Stimulated activated CD8-positive, alpha-beta memory T cell treated with anti-CD3 and anti-CD28 coated beads, Interleukin-12 subunit alpha, Interleukin-12 subunit beta, amount 100 ng/mL, for 1 hour (primary cell): ENCODE data around the gene KPNA6.
"Not testable (repeated sequence)": the region's sequence is repeated elsewhere in the genome, so short reads cannot be mapped to it uniquely, and the experiment has no call there.

Experiments
- DNase-seq: peaks from one replicate; pipeline ENCODE4 v3.0.0-alpha.2; 2020; ENCODE audit warnings: low read depth

KPNA6 gene

DNA sequence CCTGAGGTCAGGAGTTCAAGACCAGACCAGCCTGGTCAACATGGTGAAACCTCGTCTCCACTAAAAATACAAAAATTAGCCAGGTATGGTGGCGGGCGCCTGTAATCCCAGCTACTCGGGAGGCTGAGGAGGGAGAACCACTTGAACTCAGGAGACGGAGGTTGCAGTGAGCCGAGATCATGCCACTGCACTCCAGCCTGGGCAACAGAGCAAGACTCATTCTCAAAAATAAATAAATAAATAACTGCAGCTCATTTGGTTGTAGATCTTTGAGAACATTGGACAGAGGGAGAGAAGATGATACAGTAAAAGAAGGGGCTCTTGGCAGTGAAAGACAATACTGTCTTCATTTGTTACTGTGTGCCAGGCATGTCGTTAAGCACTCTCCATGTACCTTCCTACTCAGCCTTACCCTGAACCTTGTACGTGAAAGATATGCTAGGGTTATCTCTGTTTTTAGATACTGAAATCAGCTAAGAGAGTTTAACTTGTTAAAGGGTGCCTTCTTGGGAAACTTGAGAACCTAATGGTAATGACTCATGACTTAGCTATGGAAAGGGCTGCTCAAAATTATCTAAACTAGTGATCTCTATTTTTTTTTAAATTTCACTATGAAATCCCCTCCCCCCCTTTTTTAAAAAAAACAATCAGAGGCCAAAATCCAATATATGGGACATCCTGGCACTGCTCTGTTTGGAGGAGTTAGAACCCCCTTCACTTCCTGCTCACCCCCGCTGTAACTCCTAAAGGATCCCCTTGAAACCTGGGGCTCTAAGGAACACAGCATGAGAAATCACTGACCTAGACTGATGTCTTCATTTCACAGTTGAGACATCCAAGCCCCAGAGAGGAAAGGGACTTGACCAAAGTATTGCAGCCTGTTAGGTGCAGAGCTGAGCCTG, 6.8 kb upstream of the KPNA6 start:
- DNase-seq, result no peak

DNA sequence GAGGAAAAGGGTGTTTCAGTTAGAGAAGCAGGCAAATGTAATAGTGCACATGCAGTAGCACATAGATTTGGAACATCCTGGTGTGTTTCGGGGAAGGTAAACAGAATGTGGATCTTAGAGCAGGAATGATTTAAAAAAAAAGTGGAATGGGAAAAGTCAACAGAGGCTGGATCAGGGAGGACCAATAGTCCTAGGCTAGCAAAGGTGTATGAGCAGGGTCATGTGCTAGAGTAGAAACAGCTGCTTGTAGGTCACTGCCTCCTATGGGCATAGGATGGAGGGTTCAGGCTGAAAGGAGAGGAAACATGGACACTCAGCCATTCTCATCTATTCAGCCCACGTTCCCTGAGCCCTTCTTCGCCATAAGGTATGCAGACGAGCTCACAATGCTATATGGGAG, 3.7 kb upstream of the KPNA6 start:
- no peak for DNase-seq

DNA sequence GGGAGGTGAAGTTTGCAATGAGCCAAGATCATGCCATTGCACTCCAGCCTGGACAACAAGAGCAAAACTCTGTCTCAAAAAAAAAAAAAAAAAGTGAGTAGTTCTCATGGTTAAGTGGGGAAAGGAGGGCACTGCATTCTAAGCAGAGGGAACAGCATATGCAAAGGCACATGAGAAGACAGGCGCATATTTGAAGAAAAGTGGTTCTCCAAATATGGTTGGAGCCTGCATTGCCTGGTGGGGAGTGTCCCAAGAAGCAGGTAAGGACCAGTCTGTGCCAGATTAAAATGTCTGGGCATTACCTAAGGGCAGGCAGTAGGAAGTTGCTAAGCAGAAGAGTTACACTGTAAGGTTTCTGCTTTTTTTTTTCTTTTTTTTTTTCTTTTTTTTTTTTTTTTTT, 2.5 kb upstream of the KPNA6 start:
- DNase-seq, result no peak

DNA sequence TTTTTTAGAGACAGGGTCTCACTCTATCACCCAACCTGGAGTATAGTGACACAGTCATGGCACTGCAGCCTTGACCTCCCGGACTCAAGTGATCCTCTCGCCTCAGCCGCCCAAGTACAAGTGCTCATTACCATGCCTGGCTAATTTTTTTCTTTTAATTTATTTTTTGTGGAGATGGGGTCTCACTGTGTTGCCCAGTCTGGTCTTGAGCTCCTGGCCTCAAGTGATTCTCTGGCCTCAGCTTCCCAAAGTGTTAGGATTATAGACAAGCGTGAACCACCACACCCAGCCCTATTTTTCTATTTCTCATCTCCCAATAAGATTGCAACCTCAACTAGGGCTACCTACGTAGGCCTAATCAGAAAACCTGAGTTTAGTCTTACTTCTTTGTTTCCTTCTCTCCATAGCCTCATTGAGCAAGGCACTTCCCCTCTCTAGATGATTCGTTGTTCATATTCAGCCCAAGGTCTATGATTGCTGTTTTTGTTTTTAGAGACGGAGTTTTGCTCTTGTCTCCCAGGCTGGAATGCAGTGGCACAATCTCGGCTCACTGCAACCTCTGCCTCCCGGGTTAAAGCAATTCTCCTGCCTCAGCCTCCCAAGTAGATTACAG, 1.1 kb upstream of the KPNA6 start:
- DNase-seq, result no peak

DNA sequence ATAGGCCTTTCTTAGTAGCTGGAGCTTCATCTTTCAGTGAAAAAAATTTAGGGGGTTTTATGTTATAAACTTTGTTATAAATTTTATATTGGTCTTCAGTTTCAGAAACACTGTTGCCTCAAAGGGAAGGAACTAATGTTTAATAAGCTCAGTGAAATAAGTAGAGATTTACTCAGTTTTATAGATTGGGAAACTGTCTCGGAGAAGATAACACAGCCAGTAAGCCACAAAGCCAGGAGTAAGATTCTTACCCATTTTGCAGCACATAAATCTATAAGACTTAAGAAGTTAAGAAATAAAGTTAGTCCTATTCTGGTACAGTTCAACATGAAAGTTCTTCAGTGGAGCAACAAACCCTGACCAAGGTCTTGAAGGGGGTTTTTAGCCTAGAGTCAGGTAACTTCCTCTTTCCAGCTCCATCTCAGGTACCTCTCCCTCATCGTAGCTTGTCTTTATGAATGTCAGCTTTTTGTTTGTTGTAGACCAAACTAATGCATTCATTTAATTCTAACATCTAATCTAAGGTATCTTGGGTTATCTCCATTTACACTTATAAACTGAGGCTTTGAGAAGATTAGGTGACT, 3.3 kb downstream of the KPNA6 start:
- DNase-seq, result no peak

DNA sequence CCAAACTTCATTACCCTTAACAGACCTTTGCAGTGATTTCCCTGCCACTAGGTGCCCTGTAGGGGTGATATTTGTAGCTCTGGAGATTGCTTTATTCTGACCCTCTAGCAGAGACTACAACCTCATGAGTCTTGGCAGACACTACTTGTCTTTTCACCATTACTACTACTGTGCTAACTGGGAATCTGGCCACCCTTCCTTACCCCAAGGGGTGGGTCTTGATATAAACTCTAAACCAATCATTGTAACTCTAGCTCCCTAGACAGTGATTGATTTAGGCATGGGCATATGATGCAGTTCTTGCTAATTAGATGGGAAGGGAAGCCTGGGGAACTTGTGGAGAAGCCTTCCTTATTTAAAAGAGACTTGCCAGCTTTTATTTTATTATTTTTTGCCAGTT, 3.9 kb downstream of the KPNA6 start:
- no peak for DNase-seq

DNA sequence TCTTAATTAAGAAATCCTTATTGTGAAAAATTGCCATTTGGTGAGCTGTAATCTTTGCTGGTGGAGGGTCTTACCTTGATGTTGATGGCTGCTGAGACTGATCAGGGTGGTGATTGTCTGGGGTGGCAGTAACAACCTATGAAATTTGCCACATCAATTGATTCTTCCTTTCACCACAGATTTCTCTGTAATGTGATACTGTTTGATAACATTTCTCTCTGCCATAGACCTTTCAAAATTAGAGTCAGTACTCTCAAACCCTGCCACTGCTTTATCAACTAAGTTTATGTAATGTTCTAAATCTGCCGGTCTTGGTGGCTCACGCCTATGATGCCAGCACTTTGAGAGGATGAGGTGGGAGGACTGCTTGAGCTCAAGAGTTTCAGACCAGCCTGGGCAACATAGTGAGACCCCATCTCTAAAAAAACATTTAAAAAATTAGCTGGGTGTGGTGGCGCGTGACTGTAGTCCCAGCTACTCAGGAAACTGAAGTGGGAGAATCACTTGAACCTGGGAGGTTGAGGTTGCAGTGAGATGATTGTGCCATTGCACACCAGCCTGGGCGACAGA, 5.0 kb downstream of the KPNA6 start:
- DNase-seq, result no peak

DNA sequence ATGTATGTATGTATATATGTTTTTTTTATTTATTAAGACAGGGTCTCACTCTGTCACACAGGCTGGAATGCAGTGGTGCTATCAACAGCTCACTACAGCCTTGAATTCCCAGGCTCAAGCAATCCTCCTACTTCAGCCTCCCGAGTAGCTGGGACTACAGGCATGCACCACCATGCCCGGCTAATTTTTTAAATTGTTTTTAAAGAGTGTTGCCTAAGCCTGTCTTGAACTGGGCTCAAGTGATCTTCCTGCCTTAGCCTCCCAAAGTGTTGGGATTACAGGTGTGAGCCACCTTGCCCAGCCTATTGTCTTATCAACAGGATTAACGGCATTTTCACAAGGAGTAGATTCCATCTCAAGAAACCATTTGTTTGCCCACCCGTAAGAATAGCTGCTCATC, 5.6 kb downstream of the KPNA6 start:
- not testable (repeated sequence) for DNase-seq

DNA sequence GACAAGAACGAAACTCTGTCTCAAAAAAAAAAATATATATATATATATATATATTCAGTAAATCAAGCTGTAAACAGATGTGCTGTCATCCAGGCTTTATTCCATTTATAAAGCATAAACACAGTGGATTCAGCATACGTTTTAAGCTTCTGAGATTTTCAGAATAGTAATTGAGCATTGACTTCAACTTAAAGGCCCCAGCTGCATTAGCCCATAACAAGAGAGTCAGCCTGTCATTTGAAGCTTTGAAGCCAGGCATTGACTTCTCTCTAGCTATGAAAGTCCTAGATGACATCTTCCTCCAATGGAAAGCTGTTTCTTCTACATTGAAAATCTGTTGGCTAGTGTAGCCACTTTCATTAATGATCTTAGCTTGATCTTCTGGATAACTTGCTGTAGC, 6.6 kb downstream of the KPNA6 start:
- DNase-seq, result no peak

DNA sequence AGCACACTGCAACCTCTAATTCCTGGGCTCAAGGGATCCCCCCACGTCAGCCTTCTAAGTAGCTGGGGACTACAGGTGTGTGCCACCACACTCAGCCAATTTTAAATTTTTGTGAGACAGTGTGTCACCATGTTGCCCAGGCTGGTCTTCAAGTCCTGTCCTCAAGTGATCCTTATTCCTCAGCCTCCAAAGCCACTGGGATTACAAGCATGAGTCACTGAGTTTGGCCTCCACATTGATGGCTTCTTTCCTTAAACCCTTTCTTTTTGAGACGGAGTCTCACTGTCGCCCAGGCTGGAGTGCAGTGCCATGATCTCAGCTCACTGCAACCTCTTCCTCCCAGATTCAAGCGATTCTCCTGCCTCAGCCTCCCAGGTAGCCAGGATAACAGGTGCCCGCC, 7.6 kb downstream of the KPNA6 start:
- no peak for DNase-seq

DNA sequence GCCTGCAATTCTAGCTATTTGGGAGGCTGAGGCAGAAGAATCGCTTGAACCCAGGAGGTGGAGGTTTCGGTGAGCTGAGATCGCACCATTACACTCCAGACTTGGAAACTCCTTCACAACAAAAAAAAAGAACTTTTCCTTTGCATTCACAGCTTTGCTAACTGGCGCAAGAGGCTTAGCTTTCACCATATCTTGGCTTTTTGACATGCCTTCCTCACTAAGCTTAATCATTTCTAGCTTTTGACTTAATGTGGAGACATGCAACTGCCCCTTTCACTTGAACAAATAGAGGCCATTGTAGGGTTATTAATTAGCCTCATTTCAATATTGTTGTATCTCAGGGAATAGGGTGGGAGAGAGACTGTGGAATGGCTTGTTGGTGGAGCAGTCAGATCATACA, 8.7 kb downstream of the KPNA6 start:
- DNase-seq, result no peak

DNA sequence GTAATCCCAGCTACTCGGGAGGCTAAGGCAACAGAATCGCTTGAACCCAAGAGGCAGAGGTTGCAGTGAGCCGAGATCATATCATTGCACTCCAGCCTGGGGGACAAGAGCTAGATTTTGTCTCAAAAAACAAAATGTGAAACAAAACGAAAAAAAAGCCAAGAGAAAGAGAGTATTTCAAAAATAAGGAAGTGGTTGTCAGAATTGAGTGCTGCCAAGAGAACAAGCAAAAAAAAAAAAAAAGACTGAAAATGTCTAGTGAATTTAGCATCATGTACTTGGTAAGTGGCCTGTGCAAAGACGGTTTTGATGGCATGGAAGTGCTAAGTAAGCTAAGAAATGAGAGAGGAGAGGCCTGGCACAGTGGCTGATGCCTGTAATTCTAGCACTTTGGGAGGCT, 14.3 kb downstream of the KPNA6 start:
- no peak for DNase-seq

DNA sequence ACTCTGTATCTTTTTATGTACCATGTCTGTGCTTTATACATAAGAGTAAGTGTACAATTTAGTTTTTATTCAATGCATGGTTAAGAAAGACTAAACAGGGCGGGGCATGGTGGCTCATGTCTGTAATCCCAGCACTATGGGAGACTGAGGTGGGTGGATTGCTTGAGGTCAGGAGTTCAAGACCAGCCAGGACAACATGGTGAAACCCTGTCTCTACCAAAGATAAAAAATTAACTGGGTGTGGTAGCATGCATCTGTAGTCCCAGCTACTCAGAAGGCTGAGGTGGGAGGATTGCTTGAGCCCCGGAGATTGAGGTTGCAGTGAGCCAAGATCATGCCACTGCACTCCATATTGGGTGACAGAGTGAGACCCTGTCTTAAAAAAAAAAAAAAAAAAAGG, 15.5 kb downstream of the KPNA6 start:
- DNase-seq, result not testable (repeated sequence)

DNA sequence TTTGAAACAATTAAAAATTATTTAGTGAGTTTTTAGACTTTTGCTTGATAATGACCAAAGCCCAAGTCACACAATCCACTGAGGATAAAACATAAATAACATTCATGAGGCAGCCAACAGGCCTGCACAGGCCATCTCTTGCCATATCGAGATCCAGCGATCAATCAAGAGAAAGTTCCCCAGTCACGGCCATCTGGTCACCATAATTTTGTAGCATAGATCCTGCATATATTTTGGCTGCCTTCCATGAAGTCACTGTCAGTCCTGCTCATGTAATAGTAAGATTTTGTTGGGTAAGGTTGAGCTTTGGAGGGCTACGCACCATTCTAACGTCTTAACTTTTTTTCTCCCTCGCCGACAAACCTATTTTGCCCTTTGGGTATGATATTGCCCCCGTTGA, 17.5 kb downstream of the KPNA6 start:
- DNase-seq, result no peak

DNA sequence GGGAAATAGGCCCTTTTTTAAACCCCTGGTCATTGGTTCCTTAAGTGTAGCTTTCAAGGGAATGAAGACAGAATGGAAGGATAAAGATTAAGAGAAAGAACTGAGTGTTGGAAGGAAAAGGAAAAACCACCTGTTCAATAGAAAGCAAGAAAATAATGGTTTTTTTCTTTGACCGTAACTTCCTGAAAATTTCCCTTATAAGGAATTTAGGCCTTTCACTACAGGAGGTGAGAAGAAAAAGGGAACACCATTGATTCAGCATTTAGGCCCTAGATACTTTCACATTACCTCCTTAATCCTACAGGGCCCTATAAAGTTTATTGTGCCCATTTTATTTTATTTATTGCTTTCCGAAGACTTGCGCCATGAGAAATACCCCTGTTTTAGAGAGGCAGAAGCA, 18.9 kb downstream of the KPNA6 start:
- no peak for DNase-seq

DNA sequence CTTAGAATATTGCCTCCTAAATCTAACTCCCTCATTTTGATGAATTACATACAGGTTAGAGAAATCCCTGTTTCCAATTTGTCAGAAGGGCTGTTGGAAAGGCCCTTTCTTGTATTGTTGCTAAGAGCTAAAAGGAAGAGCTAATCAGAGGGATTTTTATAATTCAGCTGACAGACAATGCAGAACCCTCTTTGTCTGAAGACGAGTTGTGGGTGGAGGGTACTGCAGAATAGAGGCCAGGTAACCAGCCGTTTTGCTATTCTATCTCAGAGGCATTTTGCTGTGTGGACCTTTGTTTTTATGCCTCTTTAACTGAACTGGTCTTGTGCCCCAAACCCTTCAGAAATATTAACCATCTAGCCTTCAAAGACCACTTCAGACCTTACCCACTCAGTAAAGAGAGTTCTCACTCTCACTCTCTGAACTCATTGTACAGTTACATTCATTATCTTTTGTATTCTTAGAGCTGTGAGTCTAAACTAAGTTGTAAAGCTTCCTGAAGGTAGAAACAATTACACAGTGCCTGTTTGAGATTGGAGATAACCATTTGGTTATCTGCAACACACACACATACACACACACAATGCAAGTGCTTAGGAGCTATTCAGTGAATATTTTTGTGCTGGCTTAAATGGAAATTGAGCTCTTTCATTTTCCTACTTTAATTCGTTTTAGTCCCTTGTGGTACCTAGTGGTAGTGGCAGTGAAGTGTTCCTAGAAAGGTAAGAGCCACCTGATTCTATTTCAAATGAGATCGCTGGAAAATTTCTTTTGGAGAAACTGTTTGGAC, 19.7 kb downstream of the KPNA6 start:
- DNase-seq, result no peak

DNA sequence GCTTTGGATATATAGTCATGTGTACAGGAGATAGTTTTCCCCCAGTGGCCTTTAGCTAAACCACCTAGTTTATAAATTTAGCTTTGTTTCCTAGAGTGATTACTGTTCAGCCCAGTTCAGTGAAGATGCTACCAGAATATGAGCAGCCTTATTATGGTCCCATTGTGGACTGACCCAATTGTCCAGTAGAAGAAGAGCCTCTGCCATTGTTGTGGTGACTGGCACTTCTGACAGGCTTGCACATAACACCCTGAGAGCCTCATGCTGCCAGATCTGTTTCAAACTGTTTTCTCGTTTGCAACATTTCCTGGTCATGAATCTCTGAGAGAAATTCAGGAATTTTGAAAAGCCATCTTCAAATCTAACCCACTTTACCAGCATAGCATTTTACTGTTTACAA, 20.6 kb downstream of the KPNA6 start:
- no peak for DNase-seq

DNA sequence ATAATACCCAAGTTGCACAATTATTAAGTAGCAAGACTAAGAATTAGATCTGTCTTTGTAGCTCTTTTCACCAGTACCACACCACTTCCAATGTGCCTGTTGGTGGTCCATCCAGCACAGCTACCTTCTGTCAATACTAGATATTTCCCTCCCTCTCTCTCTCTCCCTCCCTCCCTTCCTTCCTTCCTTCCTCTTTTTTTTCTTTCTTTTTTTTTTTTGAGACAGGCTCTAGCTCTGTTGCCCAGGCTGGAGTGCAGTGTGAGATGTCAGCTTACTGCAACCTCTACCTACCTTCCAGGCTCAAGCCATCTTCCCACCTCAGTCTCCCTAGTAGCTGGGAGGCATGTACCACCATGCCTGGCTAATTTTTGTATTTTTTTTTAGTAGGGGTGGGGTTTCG, 21.1 kb downstream of the KPNA6 start:
- no peak for DNase-seq

DNA sequence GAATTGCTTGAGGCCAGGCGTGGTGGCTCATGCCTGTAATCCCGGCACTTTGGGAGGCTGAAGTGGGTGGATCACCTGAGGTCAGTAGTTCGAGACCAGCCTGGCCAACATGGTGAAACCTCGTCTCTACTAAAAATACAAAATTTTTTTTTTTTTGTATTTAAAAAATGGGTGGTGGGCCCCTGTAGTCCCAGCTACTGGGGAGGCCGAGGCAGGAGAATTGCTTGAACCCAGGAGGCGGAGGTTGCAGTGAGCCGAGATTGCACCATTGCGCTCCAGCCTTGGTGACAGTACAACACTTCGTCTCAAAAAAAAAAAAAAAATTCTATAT, 26.1 kb downstream of the KPNA6 start:
- DNase-seq, result not testable (repeated sequence)

DNA sequence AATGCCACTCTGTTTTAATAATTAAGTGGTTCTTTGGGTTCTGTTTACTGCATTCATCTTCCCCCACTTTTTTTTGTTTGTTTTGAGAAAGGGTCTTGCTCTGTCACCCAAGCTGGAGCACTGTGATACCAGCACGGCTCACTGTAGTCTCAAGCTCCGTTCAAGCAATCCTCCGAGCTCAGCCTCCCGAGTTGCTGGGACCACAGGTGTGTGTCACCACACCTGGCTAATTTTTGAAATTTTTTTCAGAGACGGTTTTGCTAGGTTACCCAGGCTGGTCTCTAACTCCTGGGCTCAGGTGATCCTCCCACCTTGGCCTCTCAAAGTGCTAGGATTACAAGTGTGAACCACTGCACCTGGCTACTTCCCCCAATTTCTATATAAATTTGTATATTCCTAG, 29.3 kb downstream of the KPNA6 start:
- DNase-seq, result no peak

DNA sequence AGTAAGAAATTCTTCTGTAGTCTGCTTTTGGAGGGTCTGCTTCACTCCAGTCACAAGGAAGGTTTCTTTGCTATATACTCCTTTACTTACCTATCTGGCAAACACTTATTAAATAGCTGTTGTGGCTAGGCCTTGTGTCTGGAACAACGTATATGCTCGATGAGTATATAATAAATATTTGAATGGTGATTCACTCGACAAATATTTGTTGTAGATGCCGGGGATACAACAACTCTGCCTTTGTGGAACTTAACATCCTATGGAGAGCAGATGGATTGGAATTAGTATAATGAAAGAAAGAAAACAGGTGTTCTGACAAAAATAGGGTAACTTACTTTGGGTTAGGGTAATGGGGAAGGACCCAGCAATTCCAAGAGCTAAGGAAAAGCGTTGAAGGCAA, 31.1 kb downstream of the KPNA6 start:
- no peak for DNase-seq
